IMR-90 (cell line): ENCODE data around the gene PPP1R16B.

Experiments
- BHLHE40 ChIP-seq: fragments of 150-350 bp; IDR thresholded peaks from 2 replicates; pipeline ENCODE4 v1.6.1; 2016; ENCODE audit warnings: mild to moderate bottlenecking, low read depth, low read length
- FOS ChIP-seq: fragments of 150-350 bp; IDR thresholded peaks from 2 replicates; pipeline ENCODE4 v1.6.1; 2016; ENCODE audit warnings: low read depth, low read length
- MAFK ChIP-seq: IDR thresholded peaks from 2 replicates; pipeline ENCODE4 v1.6.1; 2012; ENCODE audit warnings: low read depth, low read length, improper control_type of control experiment
- MAZ ChIP-seq: IDR thresholded peaks from 2 replicates; pipeline ENCODE4 v1.6.1; 2012; ENCODE audit warnings: low read depth, mild to moderate bottlenecking, low read length, improper control_type of control experiment, moderate library complexity, borderline replicate concordance
- MXI1 ChIP-seq: IDR thresholded peaks from 2 replicates; pipeline ENCODE4 v1.6.1; 2012; ENCODE audit warnings: low read depth, mild to moderate bottlenecking, low read length, moderate library complexity, borderline replicate concordance
- POLR2A ChIP-seq: IDR thresholded peaks from 2 replicates; pipeline ENCODE4 v1.6.1; 2012; ENCODE audit warnings: mild to moderate bottlenecking, low read depth, low read length
- RAD21 ChIP-seq: IDR thresholded peaks from 2 replicates; pipeline ENCODE4 v1.6.1; 2012; ENCODE audit warnings: low read length, improper control_type of control experiment
- RFX5 ChIP-seq: IDR thresholded peaks from 2 replicates; pipeline ENCODE4 v1.8.0; 2012; ENCODE audit warnings: low read depth, mild to moderate bottlenecking, low read length, moderate library complexity
- USF2 ChIP-seq: fragments of 150-350 bp; IDR thresholded peaks from 2 replicates; pipeline ENCODE4 v1.6.1; 2017; ENCODE audit warnings: mild to moderate bottlenecking, antibody characterized with exemption, low read length, low read depth
- TF ChIP-seq, protein P1 (sequence below): conservative IDR thresholded peaks from 2 replicates; pipeline ENCODE4 v1.5.1; 2012; ENCODE audit warnings: mild to moderate bottlenecking, low read depth, low read length, improper control_type of control experiment

GRCh38 chr20:38896009-38896594 lies 90.6 kb downstream of the PPP1R16B start:
- TF ChIP-seq POLR2A (no peak), USF2 (no peak), MAFK (no peak), RAD21 (no peak), MXI1 (no peak), FOS (no peak), MAZ (no peak), RFX5 (no peak), BHLHE40 (no peak)
- TF ChIP-seq, protein P1, sequence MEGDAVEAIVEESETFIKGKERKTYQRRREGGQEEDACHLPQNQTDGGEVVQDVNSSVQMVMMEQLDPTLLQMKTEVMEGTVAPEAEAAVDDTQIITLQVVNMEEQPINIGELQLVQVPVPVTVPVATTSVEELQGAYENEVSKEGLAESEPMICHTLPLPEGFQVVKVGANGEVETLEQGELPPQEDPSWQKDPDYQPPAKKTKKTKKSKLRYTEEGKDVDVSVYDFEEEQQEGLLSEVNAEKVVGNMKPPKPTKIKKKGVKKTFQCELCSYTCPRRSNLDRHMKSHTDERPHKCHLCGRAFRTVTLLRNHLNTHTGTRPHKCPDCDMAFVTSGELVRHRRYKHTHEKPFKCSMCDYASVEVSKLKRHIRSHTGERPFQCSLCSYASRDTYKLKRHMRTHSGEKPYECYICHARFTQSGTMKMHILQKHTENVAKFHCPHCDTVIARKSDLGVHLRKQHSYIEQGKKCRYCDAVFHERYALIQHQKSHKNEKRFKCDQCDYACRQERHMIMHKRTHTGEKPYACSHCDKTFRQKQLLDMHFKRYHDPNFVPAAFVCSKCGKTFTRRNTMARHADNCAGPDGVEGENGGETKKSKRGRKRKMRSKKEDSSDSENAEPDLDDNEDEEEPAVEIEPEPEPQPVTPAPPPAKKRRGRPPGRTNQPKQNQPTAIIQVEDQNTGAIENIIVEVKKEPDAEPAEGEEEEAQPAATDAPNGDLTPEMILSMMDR, result no peak
